Measurements from ENCODE around the gene SLFNL1. TPM values are rescaled to one million over a fixed set of nuclear protein-coding genes. Genes with fewer than 3 reads are reported as not detected.

Gene SLFNL1
- total RNA-seq, 1 donor from 2014 or later = not detected

DNA sequence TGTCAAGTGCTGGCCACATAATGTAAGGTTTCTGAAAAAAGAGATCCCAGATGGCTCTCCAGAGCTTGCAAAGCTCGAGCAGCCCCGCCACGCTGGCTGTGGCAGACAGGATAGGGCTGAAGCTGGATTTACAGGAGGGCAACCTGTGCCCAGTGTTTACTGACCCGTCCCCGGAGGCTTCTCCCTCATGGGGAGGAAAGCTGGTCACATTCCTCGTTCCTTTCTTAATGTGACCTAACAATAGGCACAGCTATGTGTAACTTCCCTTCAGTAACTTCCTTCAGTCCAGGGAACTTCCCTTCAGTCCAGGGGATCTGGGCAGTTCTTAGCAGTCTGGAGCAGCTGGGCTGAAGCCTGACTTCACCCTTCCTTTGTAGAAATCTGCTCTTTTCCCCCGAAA lies 7.7 kb downstream of the SLFNL1 start:
- Histone ChIP-seq H3K36me3 (ENCODE audit: control insufficient read depth, insufficient read depth, low read length) (peaks cover 4% of the 10 kb centered on the region), H3K4me3 (ENCODE audit: low read depth, low read length) (no peak overlapping the region), H3K27me3 (ENCODE audit: control insufficient read depth, insufficient read depth, low read length) (no peaks in the 10 kb centered on the region)
- no peak for DNase-seq (ENCODE audit: low read depth)
- TF ChIP-seq, protein P1, sequence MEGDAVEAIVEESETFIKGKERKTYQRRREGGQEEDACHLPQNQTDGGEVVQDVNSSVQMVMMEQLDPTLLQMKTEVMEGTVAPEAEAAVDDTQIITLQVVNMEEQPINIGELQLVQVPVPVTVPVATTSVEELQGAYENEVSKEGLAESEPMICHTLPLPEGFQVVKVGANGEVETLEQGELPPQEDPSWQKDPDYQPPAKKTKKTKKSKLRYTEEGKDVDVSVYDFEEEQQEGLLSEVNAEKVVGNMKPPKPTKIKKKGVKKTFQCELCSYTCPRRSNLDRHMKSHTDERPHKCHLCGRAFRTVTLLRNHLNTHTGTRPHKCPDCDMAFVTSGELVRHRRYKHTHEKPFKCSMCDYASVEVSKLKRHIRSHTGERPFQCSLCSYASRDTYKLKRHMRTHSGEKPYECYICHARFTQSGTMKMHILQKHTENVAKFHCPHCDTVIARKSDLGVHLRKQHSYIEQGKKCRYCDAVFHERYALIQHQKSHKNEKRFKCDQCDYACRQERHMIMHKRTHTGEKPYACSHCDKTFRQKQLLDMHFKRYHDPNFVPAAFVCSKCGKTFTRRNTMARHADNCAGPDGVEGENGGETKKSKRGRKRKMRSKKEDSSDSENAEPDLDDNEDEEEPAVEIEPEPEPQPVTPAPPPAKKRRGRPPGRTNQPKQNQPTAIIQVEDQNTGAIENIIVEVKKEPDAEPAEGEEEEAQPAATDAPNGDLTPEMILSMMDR (IDR thresholded peaks at IDR 0.05; ENCODE audit: insufficient read depth, low read length, poor library complexity, severe bottlenecking) = no peak

GRCh38 chr1:41013024-41013423 lies 8.5 kb downstream of the SLFNL1 start:
- H3K36me3 ChIP-seq (ENCODE audit: control insufficient read depth, insufficient read depth, low read length) = peaks cover 6% of the 10 kb centered on the region
- no peak for DNase-seq (ENCODE audit: low read depth)
- TF ChIP-seq, protein P1 (IDR thresholded peaks at IDR 0.05; ENCODE audit: insufficient read depth, low read length, poor library complexity, severe bottlenecking) = no peak

GRCh38 chr1:41010345-41010744 lies 11.2 kb downstream of the SLFNL1 start:
- Histone ChIP-seq H3K36me3 (ENCODE audit: control insufficient read depth, insufficient read depth, low read length) (peaks cover 6% of the 10 kb centered on the region), H3K4me3 (ENCODE audit: low read depth, low read length) (no peak overlapping the region), H3K27me3 (ENCODE audit: control insufficient read depth, insufficient read depth, low read length) (no peaks in the 10 kb centered on the region)
- TF ChIP-seq, protein P1 (IDR thresholded peaks at IDR 0.05; ENCODE audit: insufficient read depth, low read length, poor library complexity, severe bottlenecking) = no peak
- DNase-seq (ENCODE audit: low read depth) = no peak

More at GRCh38 chr1:41013024-41013423, 8.5 kb downstream of the SLFNL1 start:
- no peaks in the 10 kb centered on the region for H3K27me3 ChIP-seq (ENCODE audit: control insufficient read depth, insufficient read depth, low read length)
- no peak overlapping the region for H3K4me3 ChIP-seq (ENCODE audit: low read depth, low read length)

DNA sequence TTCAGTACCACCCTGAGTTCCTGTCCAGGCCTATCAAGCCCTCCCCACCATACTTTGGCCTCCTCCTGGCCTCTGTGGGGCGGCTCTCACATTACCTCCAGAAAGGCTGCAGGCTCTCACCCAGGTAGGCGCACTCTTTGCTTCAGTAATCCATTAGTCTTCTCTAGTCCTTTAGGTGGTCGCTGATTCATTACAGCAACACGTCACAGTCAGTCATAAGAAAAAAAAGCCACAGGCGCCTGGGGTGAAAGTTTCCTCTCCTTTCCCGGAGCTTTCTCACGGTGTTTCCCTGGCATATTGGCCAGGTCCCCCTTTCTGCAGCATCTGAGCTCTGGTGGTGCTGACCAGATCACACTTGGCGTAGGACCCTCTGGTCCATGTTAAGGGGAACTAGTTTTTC lies 12.1 kb downstream of the SLFNL1 start:
- Histone ChIP-seq H3K4me3 (ENCODE audit: low read depth, low read length) (no peak overlapping the region), H3K36me3 (ENCODE audit: control insufficient read depth, insufficient read depth, low read length) (peaks cover 6% of the 10 kb centered on the region), H3K27me3 (ENCODE audit: control insufficient read depth, insufficient read depth, low read length) (no peaks in the 10 kb centered on the region)
- DNase-seq (ENCODE audit: low read depth) = peak; percentile 29
- TF ChIP-seq, protein P1 (IDR thresholded peaks at IDR 0.05; ENCODE audit: insufficient read depth, low read length, poor library complexity, severe bottlenecking) = no peak

DNA sequence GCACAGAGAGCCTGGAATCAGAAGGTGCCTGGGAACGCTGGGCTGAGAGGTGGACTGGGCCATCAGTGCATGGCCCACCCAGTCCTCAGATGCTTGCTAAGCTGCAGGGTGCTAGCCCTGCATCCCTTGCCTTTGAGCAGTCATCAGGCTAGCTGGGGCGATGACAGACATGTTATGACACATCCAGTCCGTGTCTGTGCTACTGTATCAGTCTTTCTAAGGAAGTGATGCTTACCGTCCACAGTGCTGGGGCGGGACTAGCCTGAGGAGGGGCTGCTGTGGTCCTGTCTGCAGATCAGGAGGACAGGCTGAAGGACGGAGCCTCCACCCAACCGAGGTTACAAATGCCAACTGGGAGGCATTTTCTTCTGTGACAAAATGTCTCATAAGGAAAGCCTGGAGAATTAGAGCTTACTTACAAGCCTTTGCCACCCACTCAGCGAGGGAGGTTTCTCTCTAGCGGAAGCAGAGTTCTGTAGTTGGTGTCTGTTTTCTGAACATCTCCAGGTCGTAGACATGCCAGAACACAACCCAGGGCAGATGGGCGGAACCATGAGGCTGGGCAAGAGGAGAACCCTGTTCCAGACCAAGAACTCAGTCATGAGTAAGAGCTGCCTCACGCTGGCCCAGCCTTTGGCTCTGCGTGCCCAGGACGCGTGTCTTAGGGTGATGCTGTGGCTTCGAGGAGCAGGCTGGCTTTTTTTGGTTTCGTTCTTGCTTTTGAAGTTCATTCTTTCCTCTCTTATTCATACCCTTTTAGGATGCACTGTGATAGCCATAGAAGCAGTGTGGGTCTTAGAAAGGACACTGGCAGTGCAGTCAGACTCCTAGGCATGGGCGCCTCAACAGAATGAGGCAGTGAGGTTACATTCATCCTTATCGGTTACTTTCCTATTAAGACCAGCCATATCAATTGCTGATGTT lies 14.3 kb downstream of the SLFNL1 start:
- no peak overlapping the region for H3K4me3 ChIP-seq (ENCODE audit: low read depth, low read length)

More for the DNA sequence above, 14.3 kb downstream of the SLFNL1 start:
- Histone ChIP-seq H3K27me3 (ENCODE audit: control insufficient read depth, insufficient read depth, low read length) (no peaks in the 10 kb centered on the region), H3K36me3 (ENCODE audit: control insufficient read depth, insufficient read depth, low read length) (peaks cover 9% of the 10 kb centered on the region)
- TF ChIP-seq, protein P1 (IDR thresholded peaks at IDR 0.05; ENCODE audit: insufficient read depth, low read length, poor library complexity, severe bottlenecking) = no peak
- no peak for DNase-seq (ENCODE audit: low read depth)
